Uterus (tissue), 2 donors: ENCODE data around the gene CROT.

ENCODE experiments used
- CTCF ChIP-seq, 4 experiments: fragments of 200-600 bp in 2 of 4; fragments of 450-650 bp in 2 of 4; sonication (generic) in 2 of 4; IDR thresholded peaks; one replicate each; pipeline ENCODE4 v1.5.1; 2016 to 2019; ENCODE audit warnings: antibody characterized with exemption in 4 of 4, mild to moderate bottlenecking in 2 of 4, moderate library complexity in 1 of 4
- POLR2A ChIP-seq, 2 donors: fragments of 450-650 bp; IDR thresholded peaks; one replicate each; pipeline ENCODE4 v1.6.1; 2016; ENCODE audit warnings: antibody characterized with exemption in 2 of 2, mild to moderate bottlenecking in 1 of 2, moderate library complexity in 1 of 2

DNA sequence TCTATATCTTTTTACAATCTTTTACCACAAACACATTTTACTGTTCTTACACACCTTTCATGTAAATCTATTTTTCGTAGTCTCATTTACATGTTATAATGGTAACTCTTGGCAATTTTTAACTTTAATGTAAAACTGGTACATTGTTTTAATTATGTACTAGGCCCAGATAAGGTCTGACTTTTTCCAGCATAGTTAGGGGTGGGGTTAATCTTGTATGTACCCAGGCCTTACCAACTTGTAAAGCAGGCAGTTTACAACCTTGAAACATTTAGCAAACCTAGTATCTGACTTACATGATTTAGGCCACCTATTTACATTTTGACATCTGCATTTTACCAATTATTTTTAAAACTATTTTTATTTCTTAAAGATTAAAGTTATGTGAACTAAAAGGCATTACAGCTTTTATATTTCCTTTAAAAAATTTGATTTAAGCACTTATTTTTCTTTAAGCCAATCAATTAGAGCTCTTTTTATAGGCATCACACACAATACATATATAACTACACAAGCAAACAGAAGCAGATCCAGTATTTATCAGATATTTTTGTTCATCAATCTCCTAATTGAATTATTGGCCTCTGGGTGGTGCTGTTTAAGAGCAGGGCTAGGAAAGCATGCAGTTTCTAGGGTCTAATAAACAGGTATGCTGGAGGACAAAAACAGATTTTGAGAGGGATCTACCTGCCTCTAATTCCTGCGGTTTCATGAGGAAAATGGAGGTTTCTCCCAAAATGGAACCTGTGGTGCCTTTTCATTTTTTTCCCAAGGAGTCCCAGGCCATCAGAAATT is 19.7 kb upstream of the CROT start:
- no peak for TF ChIP-seq CTCF (IDR thresholded peaks at IDR 0.05)
- no peak for TF ChIP-seq POLR2A (IDR thresholded peaks at IDR 0.05)
